ENCODE data around the gene CALHM1.

The CALHM1 gene

GRCh38 chr10:103470761-103471653 lies 12.3 kb upstream of the CALHM1 start:
- Mint-ChIP-seq H3K27ac (no peak overlapping the region), H3K9me3 (no peaks in the 10 kb centered on the region), H3K4me1 (no peaks in the 10 kb centered on the region), H3K27me3 (ENCODE audit: low read depth) (peaks cover 12% of the 10 kb centered on the region), H3K36me3 (ENCODE audit: low read depth) (no peaks in the 10 kb centered on the region), H3K4me3 (no peak overlapping the region)
- no peak for TF ChIP-seq CTCF (IDR thresholded peaks at IDR 0.05; ENCODE audit: unreplicated experiment in 3 of 3)

- no peaks in the 10 kb centered on the region for H3K9me3 Mint-ChIP-seq
- H3K27ac Mint-ChIP-seq, result no peak overlapping the region
- H3K36me3 Mint-ChIP-seq (ENCODE audit: low read depth), result no peaks in the 10 kb centered on the region
- no peak for TF ChIP-seq CTCF (IDR thresholded peaks at IDR 0.05; ENCODE audit: unreplicated experiment in 3 of 3)
- peaks cover 15% of the 10 kb centered on the region for H3K27me3 Mint-ChIP-seq (ENCODE audit: low read depth)
- no peaks in the 10 kb centered on the region for H3K4me1 Mint-ChIP-seq
- no peak overlapping the region for H3K4me3 Mint-ChIP-seq
Measured at GRCh38 chr10:103469201-103469600, 10.5 kb upstream of the CALHM1 start.

- Mint-ChIP-seq H3K27me3 (ENCODE audit: low read depth) (peaks cover 12% of the 10 kb centered on the region), H3K4me3 (no peak overlapping the region), H3K27ac (no peak overlapping the region), H3K36me3 (ENCODE audit: low read depth) (no peaks in the 10 kb centered on the region), H3K4me1 (no peaks in the 10 kb centered on the region), H3K9me3 (no peaks in the 10 kb centered on the region)
- TF ChIP-seq CTCF (IDR thresholded peaks at IDR 0.05; ENCODE audit: unreplicated experiment in 3 of 3), result no peak
Measured at GRCh38 chr10:103467406-103467805, 8.7 kb upstream of the CALHM1 start.

- Mint-ChIP-seq H3K27me3 (ENCODE audit: low read depth) (peaks cover 12% of the 10 kb centered on the region), H3K27ac (no peak overlapping the region), H3K4me1 (no peaks in the 10 kb centered on the region), H3K36me3 (ENCODE audit: low read depth) (no peaks in the 10 kb centered on the region), H3K9me3 (no peaks in the 10 kb centered on the region), H3K4me3 (no peak overlapping the region)
- no peak for TF ChIP-seq CTCF (IDR thresholded peaks at IDR 0.05; ENCODE audit: unreplicated experiment in 3 of 3)
Measured at GRCh38 chr10:103466734-103467133, 8.0 kb upstream of the CALHM1 start.

- no peaks in the 10 kb centered on the region for H3K9me3 Mint-ChIP-seq
- no peaks in the 10 kb centered on the region for H3K36me3 Mint-ChIP-seq (ENCODE audit: low read depth)
- no peaks in the 10 kb centered on the region for H3K4me1 Mint-ChIP-seq
- peaks cover 12% of the 10 kb centered on the region for H3K27me3 Mint-ChIP-seq (ENCODE audit: low read depth)
- TF ChIP-seq CTCF (IDR thresholded peaks at IDR 0.05; ENCODE audit: unreplicated experiment in 3 of 3), result no peak
- H3K27ac Mint-ChIP-seq, result no peak overlapping the region
- H3K4me3 Mint-ChIP-seq, result no peak overlapping the region
Measured at GRCh38 chr10:103465411-103466179, 6.9 kb upstream of the CALHM1 start.
